Tibial artery (tissue), 4 donors: Measurements from ENCODE around the gene MAN1C1.

Source experiments
- DNase-seq, 2 donors: peaks; one replicate each; pipeline ENCODE4 v3.0.0-alpha.2; 2019
- H3K27ac ChIP-seq, 2 donors: fragments of 200-600 bp; sonication (generic) in 1 of 2; 1 replicate in 1 of 2; 2 replicates in 1 of 2; pipeline ENCODE4 v1.5.1; 2018 to 2019; ENCODE audit warnings: mild to moderate bottlenecking in 1 of 2
- H3K27me3 ChIP-seq, 2 donors: fragments of 200-600 bp; sonication (generic) in 1 of 2; one replicate each; pipeline versions ENCODE4 v1.5.1 to v1.6.0; 2016 to 2019
- H3K36me3 ChIP-seq, 3 donors: fragments of 200-600 bp; sonication (generic) in 2 of 3; one replicate each; pipeline ENCODE4 v1.5.1; 2016 to 2019; ENCODE audit warnings: mild to moderate bottlenecking in 2 of 3
- H3K4me1 ChIP-seq, 4 donors: fragments of 200-600 bp; sonication (generic) in 2 of 4; 1 replicate in 3 of 4; 2 replicates in 1 of 4; pipeline ENCODE4 v1.5.1; 2016 to 2019
- H3K4me3 ChIP-seq, 2 donors: fragments of 200-600 bp; sonication (generic) in 1 of 2; 1 replicate in 1 of 2; 2 replicates in 1 of 2; pipeline ENCODE4 v1.5.1; 2018 to 2019; ENCODE audit warnings: mild to moderate bottlenecking in 2 of 2
- H3K9me3 ChIP-seq, 3 donors: fragments of 200-600 bp; sonication (generic) in 1 of 3; one replicate each; pipeline ENCODE4 v1.5.1; 2016 to 2019
- CTCF ChIP-seq, 2 experiments: fragments of 200-600 bp in 1 of 2; fragments of 450-650 bp in 1 of 2; IDR thresholded peaks; one replicate each; pipeline ENCODE4 v1.5.1; 2017 to 2019; ENCODE audit warnings: antibody characterized with exemption in 2 of 2, mild to moderate bottlenecking in 1 of 2, moderate library complexity in 1 of 2
- intact Hi-C: fragments of 100-400 bp; cut with DNase I; formaldehyde crosslinking; loops from one replicate; pipeline ENCODE4 v1.15.0; 2023; ENCODE audit warnings: low total_unique reads

The MAN1C1 gene

DNA sequence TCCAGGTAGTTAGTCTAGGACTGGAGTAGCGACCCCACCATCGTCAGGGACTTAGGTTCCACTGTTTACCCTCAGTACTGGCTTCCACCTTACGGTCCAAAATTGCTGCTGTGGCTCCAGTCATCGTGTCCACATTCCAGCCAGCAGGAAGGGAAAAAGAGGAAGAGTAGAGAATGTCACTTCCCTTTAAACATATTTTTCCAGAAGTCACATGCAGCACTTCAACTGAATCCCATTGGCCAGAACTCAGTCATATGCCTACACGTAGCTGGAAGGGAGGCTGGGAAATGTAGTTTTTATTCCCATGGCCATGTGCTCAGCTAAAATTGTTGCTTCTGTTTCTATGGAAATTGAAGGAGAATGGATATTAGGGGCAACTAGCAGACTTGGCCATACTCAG lies 99.3 kb downstream of the MAN1C1 start:
- no peaks in the 10 kb centered on the region for H3K36me3 ChIP-seq
- H3K4me3 ChIP-seq: no peak overlapping the region
- TF ChIP-seq CTCF (IDR thresholded peaks at IDR 0.05): no peak
- no peaks in the 10 kb centered on the region for H3K4me1 ChIP-seq
- H3K9me3 ChIP-seq: no peaks in the 10 kb centered on the region
- intact Hi-C loops: no loop called here
- no peak overlapping the region for H3K27ac ChIP-seq
- H3K27me3 ChIP-seq: no peaks in the 10 kb centered on the region
- DNase-seq: peak in 1 of 2 donors; percentile 21

GRCh38 chr1:25716320-25716719 lies 99.7 kb downstream of the MAN1C1 start:
- no peaks in the 10 kb centered on the region for H3K36me3 ChIP-seq
- peak in 1 of 2 donors; percentile 16 for DNase-seq
- intact Hi-C loops: no loop called here
- H3K9me3 ChIP-seq: no peaks in the 10 kb centered on the region
- H3K4me1 ChIP-seq: no peaks in the 10 kb centered on the region
- no peak for TF ChIP-seq CTCF (IDR thresholded peaks at IDR 0.05)
- H3K4me3 ChIP-seq: no peak overlapping the region
- no peak overlapping the region for H3K27ac ChIP-seq
- H3K27me3 ChIP-seq: no peaks in the 10 kb centered on the region

GRCh38 chr1:25718732-25719131 lies 102.1 kb downstream of the MAN1C1 start:
- Histone ChIP-seq H3K4me3 (no peak overlapping the region), H3K4me1 (no peaks in the 10 kb centered on the region), H3K9me3 (no peaks in the 10 kb centered on the region), H3K27ac (no peak overlapping the region), H3K27me3 (no peaks in the 10 kb centered on the region), H3K36me3 (no peaks in the 10 kb centered on the region)
- intact Hi-C loops: no loop called here
- no peak for TF ChIP-seq CTCF (IDR thresholded peaks at IDR 0.05)
- DNase-seq: no peak

GRCh38 chr1:25720624-25721023 lies 104.0 kb downstream of the MAN1C1 start:
- Histone ChIP-seq H3K9me3 (no peaks in the 10 kb centered on the region), H3K4me1 (no peaks in the 10 kb centered on the region), H3K27ac (no peak overlapping the region), H3K36me3 (no peaks in the 10 kb centered on the region), H3K4me3 (no peak overlapping the region), H3K27me3 (no peaks in the 10 kb centered on the region)
- intact Hi-C loops: no loop called here
- DNase-seq: no peak
- TF ChIP-seq CTCF (IDR thresholded peaks at IDR 0.05): no peak

GRCh38 chr1:25723250-25723880 lies 106.8 kb downstream of the MAN1C1 start:
- TF ChIP-seq CTCF (IDR thresholded peaks at IDR 0.05): no peak
- no peak overlapping the region for H3K27ac ChIP-seq
- DNase-seq: no peak
- no peaks in the 10 kb centered on the region for H3K36me3 ChIP-seq
- no peaks in the 10 kb centered on the region for H3K9me3 ChIP-seq
- intact Hi-C loops: no loop called here
- peaks cover 0 to 15% (median 13%) of the 10 kb centered on the region in 4 donors for H3K4me1 ChIP-seq
- H3K4me3 ChIP-seq: no peak overlapping the region
- no peaks in the 10 kb centered on the region for H3K27me3 ChIP-seq

DNA sequence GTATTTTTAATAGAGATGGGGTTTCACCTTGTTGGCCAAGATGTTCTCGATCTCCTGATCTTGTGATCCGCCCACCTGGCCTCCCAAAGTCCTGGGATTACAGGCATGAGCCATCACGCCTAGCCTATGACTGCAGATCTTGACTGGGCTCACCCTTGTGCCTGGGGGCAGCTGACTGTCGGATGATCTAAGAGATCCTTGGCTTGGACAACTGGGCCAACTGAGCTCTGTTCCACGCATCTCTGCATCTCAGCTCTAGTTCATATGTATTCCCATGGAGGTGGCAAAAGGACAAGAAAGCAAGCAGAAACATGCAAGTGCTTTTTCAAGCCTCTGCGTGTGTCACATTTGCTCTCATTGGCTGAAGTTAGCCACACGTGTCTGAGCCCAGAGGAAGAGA lies 107.6 kb downstream of the MAN1C1 start:
- no peaks in the 10 kb centered on the region for H3K36me3 ChIP-seq
- peaks cover 0 to 18% (median 13%) of the 10 kb centered on the region in 4 donors for H3K4me1 ChIP-seq
- no peak overlapping the region for H3K27ac ChIP-seq
- H3K27me3 ChIP-seq: no peaks in the 10 kb centered on the region
- TF ChIP-seq CTCF (IDR thresholded peaks at IDR 0.05): no peak
- intact Hi-C loops: no loop called here
- H3K4me3 ChIP-seq: no peak overlapping the region
- H3K9me3 ChIP-seq: no peaks in the 10 kb centered on the region
- DNase-seq: no peak
